ENCODE measurements around the gene SPDEF.

DNA sequence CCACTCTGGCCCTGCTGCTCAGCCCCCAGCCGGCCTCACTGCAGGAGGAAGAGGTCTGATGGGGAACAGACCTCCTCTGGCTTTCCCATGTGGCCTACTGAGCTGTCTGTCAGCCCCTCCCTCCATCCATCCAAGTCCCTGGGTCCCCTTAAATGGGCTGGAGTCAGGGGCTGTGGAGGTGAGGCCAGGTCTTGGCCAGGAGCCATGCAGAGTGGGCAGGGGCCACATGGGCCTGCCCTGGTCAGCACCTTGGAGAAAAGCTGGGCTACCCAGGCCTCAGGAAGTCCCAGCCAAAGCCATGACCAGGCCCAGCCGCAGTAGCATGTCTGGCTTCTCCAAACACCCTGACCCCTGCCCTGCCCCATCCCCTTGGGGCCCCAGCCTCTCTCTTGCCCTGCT is 6.3 kb downstream of the SPDEF start:
- TF ChIP-seq POLR2A (IDR thresholded peaks at IDR 0.05), result no peak
- TF ChIP-seq, protein P1, sequence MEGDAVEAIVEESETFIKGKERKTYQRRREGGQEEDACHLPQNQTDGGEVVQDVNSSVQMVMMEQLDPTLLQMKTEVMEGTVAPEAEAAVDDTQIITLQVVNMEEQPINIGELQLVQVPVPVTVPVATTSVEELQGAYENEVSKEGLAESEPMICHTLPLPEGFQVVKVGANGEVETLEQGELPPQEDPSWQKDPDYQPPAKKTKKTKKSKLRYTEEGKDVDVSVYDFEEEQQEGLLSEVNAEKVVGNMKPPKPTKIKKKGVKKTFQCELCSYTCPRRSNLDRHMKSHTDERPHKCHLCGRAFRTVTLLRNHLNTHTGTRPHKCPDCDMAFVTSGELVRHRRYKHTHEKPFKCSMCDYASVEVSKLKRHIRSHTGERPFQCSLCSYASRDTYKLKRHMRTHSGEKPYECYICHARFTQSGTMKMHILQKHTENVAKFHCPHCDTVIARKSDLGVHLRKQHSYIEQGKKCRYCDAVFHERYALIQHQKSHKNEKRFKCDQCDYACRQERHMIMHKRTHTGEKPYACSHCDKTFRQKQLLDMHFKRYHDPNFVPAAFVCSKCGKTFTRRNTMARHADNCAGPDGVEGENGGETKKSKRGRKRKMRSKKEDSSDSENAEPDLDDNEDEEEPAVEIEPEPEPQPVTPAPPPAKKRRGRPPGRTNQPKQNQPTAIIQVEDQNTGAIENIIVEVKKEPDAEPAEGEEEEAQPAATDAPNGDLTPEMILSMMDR (IDR thresholded peaks at IDR 0.05), result no peak
- no peak for TF ChIP-seq POLR2AphosphoS5 (IDR thresholded peaks at IDR 0.05; ENCODE audit: insufficient read depth in 1 of 2, low read depth in 1 of 2)

All from vagina (tissue), 2 donors.